Measurements from ENCODE around the gene DOCK11. TPM values are rescaled to one million over a fixed set of nuclear protein-coding genes. Genes with fewer than 3 reads are reported as not detected.
A peak's percentile ranks its signal among the peaks of the same experiment; 100 is the strongest.
"Not testable (repeated sequence)": the region's sequence is repeated elsewhere in the genome, so short reads cannot be mapped to it uniquely, and the experiment has no call there.

The DOCK11 gene
- 16.4 and 28.9 TPM in 2 replicates for total RNA-seq (2012; rRNA removed)

DNA sequence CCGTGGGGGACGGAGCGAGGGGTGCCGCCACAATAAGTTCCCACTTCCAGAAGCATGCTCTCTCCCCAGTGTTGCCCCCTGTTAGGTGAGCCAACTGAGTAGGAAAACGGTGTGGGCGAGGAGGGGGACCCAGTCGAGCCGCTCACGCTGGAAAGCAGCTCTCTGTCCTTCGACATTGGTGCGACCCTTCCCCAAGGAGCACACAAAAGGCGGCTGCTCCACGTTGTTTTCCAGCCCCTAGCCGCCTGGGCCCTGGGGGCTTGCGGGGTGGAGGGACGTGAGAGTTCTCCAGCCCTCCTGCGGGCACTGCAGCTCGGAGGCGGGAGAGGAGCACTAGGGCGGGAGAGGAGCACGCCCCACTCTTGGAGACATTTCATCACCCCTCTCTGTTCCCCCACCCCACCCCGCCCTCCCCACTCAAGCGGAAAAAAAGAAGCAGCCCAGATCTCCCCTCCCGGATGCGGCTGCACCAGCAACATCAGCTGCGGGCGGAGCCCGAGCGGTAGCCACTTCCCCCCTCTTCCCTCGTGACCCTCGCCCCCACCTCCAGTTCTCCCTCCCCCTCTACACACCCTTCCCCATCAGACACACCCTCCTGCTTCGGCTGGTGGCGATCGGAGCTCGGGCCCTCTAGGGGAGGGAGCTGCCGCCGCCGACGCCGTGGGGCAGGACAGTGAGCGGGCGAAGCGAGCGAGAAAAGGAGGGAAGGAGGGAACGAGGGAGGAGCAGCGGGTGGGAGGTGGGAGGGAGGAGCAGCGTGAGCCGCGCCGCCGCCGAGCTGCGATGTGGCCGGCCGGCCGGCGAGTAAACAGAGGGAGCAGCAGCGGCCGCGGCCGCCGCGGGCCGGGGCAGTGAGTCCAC, at the start of gene DOCK11:
TSS of gene DOCK11 (plus strand) at position 755 of the 861 bp plus-strand sequence. CDS start 157 bp downstream, outside the sequence.
- Histone ChIP-seq H3K4me3 (ENCODE audit: low read length) (peak within 1 kb of the TSS; percentile 78), H3K9ac (ENCODE audit: low read depth, low read length) (peak within 1 kb of the TSS; percentile 68)

GRCh38 chrX:118448273-118448783, 47.3 kb upstream of the DOCK11 start:
- H3K27me3 ChIP-seq (ENCODE audit: control insufficient read depth, insufficient read depth, low read length), result no peaks in the 10 kb centered on the region
- no peaks in the 10 kb centered on the region for H3K4me1 ChIP-seq (ENCODE audit: control insufficient read depth, insufficient read depth, low read length)
- H3K4me3 ChIP-seq (ENCODE audit: low read length), result no peak overlapping the region
- H3K4me2 ChIP-seq (ENCODE audit: low read length), result no peak overlapping the region
- no peaks in the 10 kb centered on the region for H3K9me3 ChIP-seq (replicated peaks; ENCODE audit: low read length)
- no peak overlapping the region for H3K9ac ChIP-seq (ENCODE audit: low read depth, low read length)
- H3K36me3 ChIP-seq (ENCODE audit: insufficient read depth, low read length), result peaks cover 12% of the 10 kb centered on the region

More for the DNA sequence above, at the start of gene DOCK11:
- Histone ChIP-seq H3K36me3 (ENCODE audit: insufficient read depth, low read length) (no peaks in the 10 kb centered on the region), H3K9me3 (replicated peaks; ENCODE audit: low read length) (no peaks in the 10 kb centered on the region), H3K4me2 (ENCODE audit: low read length) (peak within 1 kb of the TSS; percentile 85), H3K27me3 (ENCODE audit: control insufficient read depth, insufficient read depth, low read length) (no peaks in the 10 kb centered on the region), H3K4me1 (ENCODE audit: control insufficient read depth, insufficient read depth, low read length) (no peaks in the 10 kb centered on the region)

DNA sequence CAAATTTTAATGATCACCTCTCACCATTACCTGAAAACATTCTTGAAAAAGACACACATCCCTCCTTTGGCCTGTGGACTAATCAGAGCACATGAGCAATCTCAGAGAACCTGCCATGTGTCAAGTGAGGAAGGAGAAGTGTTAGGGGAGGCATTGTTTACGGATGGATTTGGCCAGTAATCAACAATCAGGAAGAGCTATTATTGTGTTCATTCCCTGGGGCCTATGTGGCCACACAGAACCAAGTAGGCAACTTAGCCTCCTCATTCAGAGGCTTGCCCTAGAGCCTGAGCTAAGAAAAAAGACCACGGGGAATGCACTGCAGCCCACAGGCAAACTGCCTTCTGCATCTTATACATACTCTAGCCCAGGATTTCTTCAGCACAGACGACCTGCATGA, 40.6 kb upstream of the DOCK11 start:
- Histone ChIP-seq H3K4me2 (ENCODE audit: low read length) (no peak overlapping the region), H3K36me3 (ENCODE audit: insufficient read depth, low read length) (peaks cover 5% of the 10 kb centered on the region), H3K9ac (ENCODE audit: low read depth, low read length) (no peak overlapping the region), H3K4me3 (ENCODE audit: low read length) (no peak overlapping the region), H3K4me1 (ENCODE audit: control insufficient read depth, insufficient read depth, low read length) (no peaks in the 10 kb centered on the region), H3K9me3 (replicated peaks; ENCODE audit: low read length) (no peaks in the 10 kb centered on the region), H3K27me3 (ENCODE audit: control insufficient read depth, insufficient read depth, low read length) (no peaks in the 10 kb centered on the region)

DNA sequence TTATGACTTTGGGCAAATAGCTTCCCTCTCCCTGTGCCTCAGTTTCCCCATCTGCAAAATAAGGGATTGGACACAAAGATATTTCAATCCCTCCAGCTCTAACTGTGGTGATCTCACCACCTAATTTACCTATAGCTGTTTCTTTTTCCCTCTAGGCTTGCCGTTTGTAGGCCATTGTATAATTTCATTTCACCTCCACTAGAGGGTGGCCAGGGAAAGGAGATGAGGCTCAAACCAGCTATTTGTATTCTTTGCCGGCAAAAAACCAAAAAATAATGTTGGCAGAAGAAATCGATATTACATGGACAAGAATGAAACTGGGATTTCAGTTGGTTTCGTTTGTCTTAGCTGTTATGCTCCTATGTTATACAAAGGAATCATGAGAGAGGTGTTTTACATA, 36.1 kb upstream of the DOCK11 start:
- no peak overlapping the region for H3K4me3 ChIP-seq (ENCODE audit: low read length)
- no peaks in the 10 kb centered on the region for H3K4me1 ChIP-seq (ENCODE audit: control insufficient read depth, insufficient read depth, low read length)
- H3K4me2 ChIP-seq (ENCODE audit: low read length), result no peak overlapping the region
- no peaks in the 10 kb centered on the region for H3K27me3 ChIP-seq (ENCODE audit: control insufficient read depth, insufficient read depth, low read length)
- H3K9ac ChIP-seq (ENCODE audit: low read depth, low read length), result no peak overlapping the region
- H3K36me3 ChIP-seq (ENCODE audit: insufficient read depth, low read length), result no peaks in the 10 kb centered on the region
- H3K9me3 ChIP-seq (replicated peaks; ENCODE audit: low read length), result no peaks in the 10 kb centered on the region

DNA sequence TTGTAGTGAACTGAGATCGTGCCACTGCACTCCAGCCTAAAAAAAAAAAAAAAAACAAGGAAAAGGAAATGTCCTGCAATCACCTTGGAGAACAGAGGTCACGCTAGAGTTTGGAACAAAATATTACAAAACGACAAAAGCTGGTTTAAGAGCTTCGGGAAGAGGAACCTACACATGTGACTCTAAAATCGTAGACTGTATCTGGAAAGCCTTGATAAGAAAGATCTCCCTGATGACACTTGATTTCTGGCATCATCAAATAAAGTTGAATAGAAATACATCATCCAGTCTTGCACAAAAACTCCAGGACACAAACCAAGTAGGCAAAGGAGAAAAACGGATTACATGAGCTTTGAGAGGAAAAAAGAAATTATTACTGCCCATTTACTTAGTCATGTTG, 31.1 kb upstream of the DOCK11 start:
- Histone ChIP-seq H3K4me3 (ENCODE audit: low read length) (no peak overlapping the region), H3K36me3 (ENCODE audit: insufficient read depth, low read length) (no peaks in the 10 kb centered on the region), H3K9me3 (replicated peaks; ENCODE audit: low read length) (no peaks in the 10 kb centered on the region), H3K4me2 (ENCODE audit: low read length) (no peak overlapping the region), H3K4me1 (ENCODE audit: control insufficient read depth, insufficient read depth, low read length) (no peaks in the 10 kb centered on the region), H3K9ac (ENCODE audit: low read depth, low read length) (no peak overlapping the region), H3K27me3 (ENCODE audit: control insufficient read depth, insufficient read depth, low read length) (no peaks in the 10 kb centered on the region)

- Histone ChIP-seq H3K4me3 (ENCODE audit: low read length) (no peak overlapping the region), H3K9ac (ENCODE audit: low read depth, low read length) (no peak overlapping the region), H3K4me2 (ENCODE audit: low read length) (no peak overlapping the region), H3K4me1 (ENCODE audit: control insufficient read depth, insufficient read depth, low read length) (no peaks in the 10 kb centered on the region), H3K9me3 (replicated peaks; ENCODE audit: low read length) (no peaks in the 10 kb centered on the region), H3K36me3 (ENCODE audit: insufficient read depth, low read length) (no peaks in the 10 kb centered on the region), H3K27me3 (ENCODE audit: control insufficient read depth, insufficient read depth, low read length) (no peaks in the 10 kb centered on the region)
Observed at GRCh38 chrX:118468122-118468521, 27.5 kb upstream of the DOCK11 start.

GRCh38 chrX:118470721-118471347, 24.8 kb upstream of the DOCK11 start:
- not testable (repeated sequence) for H3K36me3 ChIP-seq (ENCODE audit: insufficient read depth, low read length); H3K4me3 ChIP-seq (ENCODE audit: low read length); H3K27me3 ChIP-seq (ENCODE audit: control insufficient read depth, insufficient read depth, low read length); H3K9me3 ChIP-seq (replicated peaks; ENCODE audit: low read length); H3K4me1 ChIP-seq (ENCODE audit: control insufficient read depth, insufficient read depth, low read length); H3K4me2 ChIP-seq (ENCODE audit: low read length); H3K9ac ChIP-seq (ENCODE audit: low read depth, low read length)

- no peak overlapping the region for H3K9ac ChIP-seq (ENCODE audit: low read depth, low read length)
- no peak overlapping the region for H3K4me3 ChIP-seq (ENCODE audit: low read length)
- H3K27me3 ChIP-seq (ENCODE audit: control insufficient read depth, insufficient read depth, low read length), result no peaks in the 10 kb centered on the region
- no peaks in the 10 kb centered on the region for H3K4me1 ChIP-seq (ENCODE audit: control insufficient read depth, insufficient read depth, low read length)
- H3K9me3 ChIP-seq (replicated peaks; ENCODE audit: low read length), result no peaks in the 10 kb centered on the region
- H3K4me2 ChIP-seq (ENCODE audit: low read length), result no peak overlapping the region
- no peaks in the 10 kb centered on the region for H3K36me3 ChIP-seq (ENCODE audit: insufficient read depth, low read length)
Observed at GRCh38 chrX:118474586-118474985, 21.0 kb upstream of the DOCK11 start.

DNA sequence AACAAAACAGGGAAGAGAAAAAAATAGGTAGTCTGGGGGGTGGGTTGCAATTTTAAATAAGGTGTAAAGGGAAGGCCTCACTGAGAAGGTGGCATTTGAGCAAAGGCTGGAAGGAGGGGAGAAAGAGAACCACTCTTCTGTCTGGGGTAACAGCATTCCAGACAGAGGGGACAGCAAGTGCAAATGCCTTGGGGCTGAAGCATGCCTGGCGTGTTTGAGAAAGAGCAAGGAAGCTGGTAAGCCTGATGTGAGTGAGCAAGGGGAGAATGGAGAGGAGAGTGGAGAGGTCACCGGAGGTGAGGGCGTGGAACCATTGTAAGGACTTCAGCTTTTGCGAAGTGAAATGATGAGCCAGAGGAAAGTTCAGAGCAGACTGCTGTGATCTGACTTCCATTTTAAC, 19.7 kb upstream of the DOCK11 start:
- Histone ChIP-seq H3K4me2 (ENCODE audit: low read length) (no peak overlapping the region), H3K4me1 (ENCODE audit: control insufficient read depth, insufficient read depth, low read length) (no peaks in the 10 kb centered on the region), H3K4me3 (ENCODE audit: low read length) (no peak overlapping the region), H3K9me3 (replicated peaks; ENCODE audit: low read length) (no peaks in the 10 kb centered on the region), H3K36me3 (ENCODE audit: insufficient read depth, low read length) (no peaks in the 10 kb centered on the region), H3K9ac (ENCODE audit: low read depth, low read length) (no peak overlapping the region), H3K27me3 (ENCODE audit: control insufficient read depth, insufficient read depth, low read length) (no peaks in the 10 kb centered on the region)

- no peaks in the 10 kb centered on the region for H3K27me3 ChIP-seq (ENCODE audit: control insufficient read depth, insufficient read depth, low read length)
- no peaks in the 10 kb centered on the region for H3K4me1 ChIP-seq (ENCODE audit: control insufficient read depth, insufficient read depth, low read length)
- H3K4me3 ChIP-seq (ENCODE audit: low read length), result no peak overlapping the region
- no peak overlapping the region for H3K4me2 ChIP-seq (ENCODE audit: low read length)
- no peaks in the 10 kb centered on the region for H3K36me3 ChIP-seq (ENCODE audit: insufficient read depth, low read length)
- no peak overlapping the region for H3K9ac ChIP-seq (ENCODE audit: low read depth, low read length)
- H3K9me3 ChIP-seq (replicated peaks; ENCODE audit: low read length), result no peaks in the 10 kb centered on the region
Observed at GRCh38 chrX:118480172-118480571, 15.4 kb upstream of the DOCK11 start.

DNA sequence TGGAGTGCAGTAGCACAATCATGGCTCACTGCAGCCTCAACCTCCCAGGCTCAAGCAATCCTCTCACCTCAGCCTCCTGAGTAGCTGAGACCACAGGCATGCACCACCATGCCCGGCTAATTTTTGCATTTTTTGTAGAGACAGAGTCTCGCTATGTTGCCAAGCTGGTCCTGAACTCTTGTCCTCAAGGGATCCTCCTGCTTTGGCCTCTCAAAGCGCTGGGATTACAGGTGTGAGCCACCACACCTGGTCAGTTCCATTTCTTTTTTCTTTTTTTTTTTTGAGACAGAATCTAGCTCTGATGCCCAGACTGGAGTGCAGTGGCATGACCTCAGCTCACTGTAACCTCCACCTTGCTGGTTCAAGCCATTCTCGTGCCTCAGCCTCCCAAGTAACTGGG, 13.2 kb upstream of the DOCK11 start:
- H3K36me3 ChIP-seq (ENCODE audit: insufficient read depth, low read length); H3K9me3 ChIP-seq (replicated peaks; ENCODE audit: low read length); H3K27me3 ChIP-seq (ENCODE audit: control insufficient read depth, insufficient read depth, low read length); H3K4me3 ChIP-seq (ENCODE audit: low read length); H3K9ac ChIP-seq (ENCODE audit: low read depth, low read length); H3K4me2 ChIP-seq (ENCODE audit: low read length); H3K4me1 ChIP-seq (ENCODE audit: control insufficient read depth, insufficient read depth, low read length): not testable (repeated sequence)

Measured in skeletal muscle satellite cell (primary cell).